ENCODE results near the gene ARHGEF40. TPM values are rescaled to one million over a fixed set of nuclear protein-coding genes. Genes with fewer than 3 reads are reported as not detected.

Gene ARHGEF40
- total RNA-seq, 1 experiment from 2014 or later: 74.2 TPM

DNA sequence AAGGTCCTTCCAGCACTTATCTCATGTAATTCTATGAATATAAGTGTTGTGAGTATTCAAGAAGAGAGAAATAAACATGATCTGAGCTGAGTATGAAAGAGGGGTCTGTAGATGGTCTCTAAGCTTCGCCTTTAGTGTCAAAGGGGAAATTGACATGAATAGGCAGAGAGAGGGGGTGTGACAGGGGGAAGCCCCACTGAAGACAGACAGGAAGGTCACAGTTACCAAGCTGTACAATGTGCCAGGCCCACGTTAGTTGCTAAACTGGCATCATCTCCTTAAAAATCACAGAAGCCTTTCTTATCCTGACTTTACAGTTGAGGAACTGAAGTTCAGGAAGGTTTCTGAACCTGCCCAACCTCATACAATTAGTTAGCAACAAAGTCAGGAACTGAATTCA, 7.6 kb downstream of the ARHGEF40 start (continued):
- no peak for TF ChIP-seq ERG (CRISPR knock-in tag; IDR thresholded peaks at IDR 0.05)
- no peak for TF ChIP-seq SOX15 (CRISPR knock-in tag; IDR thresholded peaks at IDR 0.05)
- TF ChIP-seq USF2 (CRISPR knock-in tag; IDR thresholded peaks at IDR 0.05): no peak

DNA sequence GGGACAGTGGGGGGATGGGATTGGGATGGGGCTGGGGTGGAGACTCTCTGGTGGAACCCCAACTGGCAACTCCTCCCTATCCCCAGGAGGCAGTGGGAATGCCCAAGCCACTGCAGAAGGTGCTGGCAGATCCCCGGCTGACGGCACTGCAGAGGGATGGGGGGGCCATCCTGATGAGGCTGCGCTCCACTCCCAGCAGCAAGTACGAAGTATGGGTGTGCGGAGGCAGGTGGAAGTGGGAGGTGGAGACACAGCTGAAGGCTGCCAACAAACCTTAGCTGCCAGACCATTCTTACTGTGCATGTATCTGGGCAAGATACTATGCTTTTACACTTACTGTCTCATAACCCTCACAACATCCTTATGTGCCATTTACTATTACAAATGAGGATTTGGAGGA, 8.2 kb downstream of the ARHGEF40 start:
- peaks cover 76% of the 10 kb centered on the region for H3K36me3 Mint-ChIP-seq
- H3K27me3 Mint-ChIP-seq (ENCODE audit: low read depth): no peaks in the 10 kb centered on the region
- CTCF ChIA-PET: interaction anchor here (2.5 kb wide), 1 partner anchor 12 kb away, joined by 9 read pairs; no protein-coding TSS in a partner anchor
- no peak overlapping the region for H3K27ac Mint-ChIP-seq
- no peaks in the 10 kb centered on the region for H3K9me3 Mint-ChIP-seq
- peaks cover 2% of the 10 kb centered on the region for H3K4me1 Mint-ChIP-seq
- TF ChIP-seq ATF6 (CRISPR knock-in tag; IDR thresholded peaks at IDR 0.05): no peak
- no peak for TF ChIP-seq ZNF121 (CRISPR knock-in tag; IDR thresholded peaks at IDR 0.05)
- TF ChIP-seq SMAD3 (CRISPR knock-in tag; IDR thresholded peaks at IDR 0.05; ENCODE audit: borderline replicate concordance): no peak
- no peak for TF ChIP-seq TCF7 (CRISPR knock-in tag; IDR thresholded peaks at IDR 0.05; ENCODE audit: low read depth)
- no peak for TF ChIP-seq HMGA2 (CRISPR knock-in tag; IDR thresholded peaks at IDR 0.05)
- TF ChIP-seq ZNF396 (CRISPR knock-in tag; IDR thresholded peaks at IDR 0.05; ENCODE audit: borderline replicate concordance): no peak
- no peak for TF ChIP-seq MXD4 (CRISPR knock-in tag; IDR thresholded peaks at IDR 0.05; ENCODE audit: borderline replicate concordance)
- TF ChIP-seq SOX15 (CRISPR knock-in tag; IDR thresholded peaks at IDR 0.05): no peak
- TF ChIP-seq CBFB (CRISPR knock-in tag; IDR thresholded peaks at IDR 0.05; ENCODE audit: low read depth): no peak
- TF ChIP-seq MYBL2 (CRISPR knock-in tag; IDR thresholded peaks at IDR 0.05): no peak
- no peak for TF ChIP-seq ZNF281 (CRISPR knock-in tag; IDR thresholded peaks at IDR 0.05)
- TF ChIP-seq, protein P1, sequence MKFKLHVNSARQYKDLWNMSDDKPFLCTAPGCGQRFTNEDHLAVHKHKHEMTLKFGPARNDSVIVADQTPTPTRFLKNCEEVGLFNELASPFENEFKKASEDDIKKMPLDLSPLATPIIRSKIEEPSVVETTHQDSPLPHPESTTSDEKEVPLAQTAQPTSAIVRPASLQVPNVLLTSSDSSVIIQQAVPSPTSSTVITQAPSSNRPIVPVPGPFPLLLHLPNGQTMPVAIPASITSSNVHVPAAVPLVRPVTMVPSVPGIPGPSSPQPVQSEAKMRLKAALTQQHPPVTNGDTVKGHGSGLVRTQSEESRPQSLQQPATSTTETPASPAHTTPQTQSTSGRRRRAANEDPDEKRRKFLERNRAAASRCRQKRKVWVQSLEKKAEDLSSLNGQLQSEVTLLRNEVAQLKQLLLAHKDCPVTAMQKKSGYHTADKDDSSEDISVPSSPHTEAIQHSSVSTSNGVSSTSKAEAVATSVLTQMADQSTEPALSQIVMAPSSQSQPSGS (CRISPR knock-in tag; IDR thresholded peaks at IDR 0.05; ENCODE audit: borderline replicate concordance, low read depth): no peak
- no peak for TF ChIP-seq ETV6 (CRISPR knock-in tag; IDR thresholded peaks at IDR 0.05)
- TF ChIP-seq STAT6 (CRISPR knock-in tag; conservative IDR thresholded peaks at IDR 0.05; ENCODE audit: low read depth): no peak
- no peak for TF ChIP-seq IRF2 (CRISPR knock-in tag; IDR thresholded peaks at IDR 0.05; ENCODE audit: borderline replicate concordance, low read depth)
- ATAC-seq: no peak
- POLR2A ChIA-PET: no interaction called here
- DNase-seq (ENCODE audit: low spot score): no peak
- H3K4me3 Mint-ChIP-seq: no peak overlapping the region

Measured in WTC11 (cell line).